ENCODE results near the gene MLLT3.

The MLLT3 gene

DNA sequence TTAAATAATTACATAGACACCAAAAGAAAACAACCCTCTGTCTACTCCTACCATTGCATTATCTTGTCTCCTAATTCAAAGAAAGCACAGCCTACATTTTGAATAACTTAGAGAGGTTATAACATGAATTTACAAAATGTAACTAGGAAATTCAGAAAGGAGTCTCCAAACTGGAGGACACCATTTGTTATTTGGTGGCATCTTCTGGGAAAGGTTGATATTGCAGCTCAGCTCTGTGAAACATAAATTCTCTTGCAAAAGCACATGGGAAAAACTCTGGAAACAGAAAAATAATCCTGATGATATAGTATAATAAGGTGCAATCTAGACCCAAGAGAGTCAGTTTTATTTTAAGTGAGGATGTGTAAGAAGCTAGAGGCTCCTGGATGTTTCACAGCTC is 215.3 kb downstream of the MLLT3 start:
- no peak for DNase-seq

DNA sequence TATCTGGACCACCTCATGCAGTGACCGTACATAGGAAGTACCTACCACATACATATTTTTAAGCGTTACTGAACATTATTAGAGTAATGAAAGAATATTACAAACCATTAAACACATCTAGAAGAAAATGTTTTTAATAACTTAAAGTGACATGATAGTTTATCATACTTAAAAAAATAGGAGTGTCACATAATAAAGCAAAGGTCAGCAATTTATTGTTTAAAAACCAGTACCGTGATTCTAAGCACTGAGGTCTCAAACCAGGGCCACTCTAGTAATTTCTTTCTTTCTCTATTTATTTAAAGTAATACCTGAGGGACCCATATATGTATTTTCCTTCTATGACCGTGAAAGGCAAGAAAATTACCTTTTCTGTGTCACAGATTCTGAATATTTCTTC is 216.0 kb downstream of the MLLT3 start:
- DNase-seq: no peak

DNA sequence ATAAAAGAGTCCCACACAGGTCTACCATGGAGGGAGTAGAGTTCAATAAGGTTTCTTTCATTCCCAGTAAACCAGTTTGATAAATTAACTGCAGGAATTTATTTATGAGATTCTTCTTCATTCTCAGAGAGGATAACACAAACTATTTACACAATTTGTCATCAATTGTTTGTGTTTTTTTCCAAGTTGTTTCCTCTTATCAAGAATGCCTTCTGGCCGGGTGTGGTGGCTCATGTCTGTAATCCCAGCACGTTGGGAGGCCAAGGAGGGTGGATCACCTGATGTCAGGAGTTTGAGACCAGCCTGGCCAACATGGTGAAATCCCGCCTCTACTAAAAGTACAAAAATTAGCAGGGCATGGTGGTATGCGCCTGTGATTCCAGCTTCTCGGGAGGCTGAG is 216.7 kb downstream of the MLLT3 start:
- no peak for DNase-seq

DNA sequence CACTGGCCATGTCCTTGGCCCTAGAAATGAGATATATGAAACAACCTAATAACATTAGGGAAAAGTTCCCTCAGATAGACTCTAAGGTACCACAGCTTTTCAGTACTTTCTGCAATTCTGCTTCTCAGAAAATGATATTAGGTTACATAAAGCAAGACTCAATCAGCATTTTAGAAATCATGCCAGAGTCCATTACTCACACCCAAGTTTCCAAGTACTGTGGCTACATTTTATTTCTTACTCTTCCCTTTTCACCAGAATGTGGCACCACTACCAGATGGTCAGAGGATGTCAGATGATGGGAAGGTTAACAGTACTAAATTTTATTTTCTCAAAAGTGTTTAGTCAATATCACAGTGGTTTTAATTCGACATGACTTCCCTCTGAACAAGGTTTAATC is 217.2 kb downstream of the MLLT3 start:
- DNase-seq: no peak

DNA sequence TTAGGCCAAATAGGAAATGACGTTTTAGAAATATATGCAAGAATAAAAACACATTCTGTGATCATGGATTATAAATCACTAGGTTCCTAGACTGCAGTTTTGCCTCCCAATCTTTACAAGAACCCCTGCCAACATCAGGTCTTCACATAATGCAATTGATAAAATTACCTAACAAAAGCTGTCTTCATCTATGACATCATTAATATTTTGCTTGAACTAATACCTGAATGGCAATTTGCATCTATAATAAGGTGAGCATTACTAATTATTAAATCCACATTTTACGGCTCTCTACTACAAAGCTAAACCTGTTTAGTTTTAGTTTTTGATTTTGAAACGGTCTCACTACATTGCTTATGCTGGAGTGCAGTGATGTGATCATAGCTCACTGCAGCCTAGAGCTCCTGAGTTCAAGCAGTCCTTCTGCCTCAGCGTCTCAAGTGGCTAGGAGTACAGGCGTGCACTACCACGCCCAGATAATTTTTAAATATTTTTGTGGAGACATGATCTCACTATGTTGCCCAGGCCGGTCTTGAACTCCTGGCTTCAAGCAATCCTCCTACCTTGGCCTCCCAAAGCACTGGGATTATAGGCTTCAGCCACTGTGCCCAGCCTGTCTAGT is 218.0 kb downstream of the MLLT3 start:
- no peak for DNase-seq

DNA sequence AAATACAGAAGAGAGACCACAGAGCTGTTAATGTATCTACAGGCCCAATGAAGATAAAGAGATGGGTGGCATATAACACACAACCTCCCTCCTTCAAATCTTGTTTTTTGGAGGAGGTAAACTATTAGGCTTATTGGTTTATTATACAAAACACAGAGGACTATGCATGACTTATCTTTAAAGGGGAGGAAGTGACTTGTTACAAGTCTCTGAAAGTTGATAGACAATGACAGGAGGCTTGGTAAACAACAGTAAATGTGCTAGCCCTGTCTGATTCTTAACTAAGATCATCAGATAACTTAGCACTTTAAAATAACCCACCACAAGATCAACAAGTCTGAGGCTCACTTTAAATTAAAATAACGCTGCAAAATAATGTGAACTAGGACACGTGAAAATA is 219.0 kb downstream of the MLLT3 start:
- DNase-seq: no peak

DNA sequence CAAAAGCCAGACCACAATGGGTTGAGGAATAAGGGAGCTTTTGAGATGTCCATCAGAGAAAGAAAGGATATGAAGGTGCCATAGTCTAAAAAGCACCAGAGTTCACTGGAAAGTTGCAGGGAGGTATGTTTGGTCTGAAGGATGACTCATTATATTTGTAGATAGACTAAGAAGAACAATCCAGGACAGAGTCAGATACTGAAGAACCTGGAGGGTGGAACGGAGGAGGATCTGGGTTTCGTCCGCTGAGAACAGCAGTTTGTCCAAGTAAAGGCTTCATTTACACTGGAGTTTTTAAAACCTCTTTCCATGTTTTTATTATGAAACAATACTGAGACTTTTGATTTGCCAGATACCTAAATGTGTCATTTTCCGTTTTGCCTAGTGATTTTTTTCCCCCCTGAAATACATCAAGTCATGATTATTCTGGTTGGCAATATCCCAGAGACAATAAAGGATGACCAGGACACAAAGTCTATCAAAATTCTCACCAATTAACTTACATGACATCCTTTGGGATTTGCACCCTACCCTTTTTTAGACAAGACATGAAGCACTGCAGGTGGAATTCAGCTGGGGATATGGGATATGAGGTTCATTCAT is 219.9 kb downstream of the MLLT3 start:
- no peak for DNase-seq

DNA sequence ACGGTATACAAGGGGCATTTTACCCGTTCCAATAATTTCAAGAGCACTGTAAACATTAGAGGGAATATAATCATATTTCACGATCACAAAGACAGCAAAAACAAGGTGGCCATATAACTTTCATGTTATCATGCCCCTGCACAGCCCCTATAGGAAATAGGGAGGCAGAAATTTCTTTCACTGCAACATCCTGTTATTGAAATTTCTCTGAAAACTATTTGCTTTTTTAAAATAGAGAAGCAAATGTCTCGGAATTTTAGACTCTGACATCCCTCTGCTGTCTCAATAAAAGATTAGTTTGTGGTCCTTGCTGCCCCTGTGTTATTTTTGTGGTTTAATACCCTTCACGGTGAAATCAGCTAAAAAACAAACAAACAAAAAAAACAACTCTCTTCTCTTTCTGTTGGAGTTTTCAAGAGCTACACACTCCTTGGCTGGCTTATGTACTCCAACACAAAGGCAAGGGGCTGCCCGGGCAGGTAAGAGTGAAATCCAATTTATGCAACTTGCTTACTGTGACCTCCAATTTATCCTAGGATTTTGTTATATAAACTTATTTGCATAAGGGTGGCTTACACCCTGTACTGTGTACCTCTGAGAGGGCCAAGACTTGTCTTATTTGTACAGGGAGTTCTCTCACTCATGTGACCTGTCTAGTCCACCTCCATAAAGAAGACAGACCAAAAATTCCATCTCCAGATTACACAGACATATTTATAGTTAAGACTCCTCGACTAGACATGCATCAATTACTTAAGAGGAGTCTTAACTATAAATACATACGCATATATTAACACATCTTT is 223.6 kb downstream of the MLLT3 start:
- DNase-seq: no peak

DNA sequence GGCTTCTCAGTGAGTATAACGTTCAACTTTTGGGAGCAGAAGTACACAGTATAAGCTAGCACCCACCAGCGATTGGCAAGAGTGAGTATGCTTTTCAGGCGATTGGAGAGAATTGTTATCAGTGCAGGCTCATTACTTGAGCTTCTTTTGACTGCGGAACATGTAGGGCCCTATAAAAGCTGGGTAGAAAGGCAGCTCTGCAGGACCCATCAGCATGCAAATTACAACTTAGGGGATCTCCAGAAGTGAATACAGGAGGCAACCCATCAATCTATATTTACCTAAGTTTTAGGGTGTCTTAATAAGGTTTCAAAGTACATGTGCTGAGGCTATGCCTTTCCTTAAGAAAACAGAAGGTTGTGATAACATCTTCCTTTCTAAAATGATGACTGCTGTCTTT is 225.0 kb downstream of the MLLT3 start:
- DNase-seq: no peak

DNA sequence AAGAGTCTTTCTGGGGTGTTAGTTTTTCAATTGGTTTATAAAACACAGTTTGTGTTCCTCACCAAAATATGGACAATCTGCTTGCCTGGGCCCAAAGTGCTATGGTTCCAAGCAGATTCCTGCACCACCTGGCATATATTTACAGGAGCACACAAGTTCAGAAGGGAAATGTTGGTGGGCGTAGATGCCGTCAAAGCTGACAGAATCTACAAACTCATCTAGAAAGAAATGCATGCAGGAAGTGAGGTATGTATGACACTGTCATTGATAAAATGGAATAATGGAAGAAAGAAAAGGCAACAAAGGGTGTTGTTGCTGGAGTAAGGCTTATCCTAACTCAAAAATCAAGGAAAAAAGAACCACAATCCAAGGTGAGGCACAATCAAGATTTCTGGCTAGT is 225.8 kb downstream of the MLLT3 start:
- no peak for DNase-seq

DNA sequence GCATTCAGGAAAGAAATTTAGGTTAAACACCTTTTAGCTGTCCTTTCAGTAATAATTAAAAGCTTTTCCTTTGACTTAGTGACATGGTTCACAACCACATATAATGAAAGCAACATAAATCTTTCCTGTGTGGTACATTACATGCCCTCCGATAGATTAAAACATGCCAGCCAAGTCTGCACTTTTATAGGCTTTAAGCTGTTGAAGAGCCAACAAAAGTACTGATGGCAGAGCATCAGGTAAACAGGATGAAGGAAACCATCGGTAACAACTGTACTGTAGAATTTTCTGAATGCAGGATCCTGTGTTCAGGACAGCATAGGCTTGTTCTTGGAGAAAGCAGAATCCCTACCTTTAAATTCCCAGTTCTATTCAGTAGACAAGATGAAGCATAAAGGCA is 226.6 kb downstream of the MLLT3 start:
- peak; percentile 63 for DNase-seq

DNA sequence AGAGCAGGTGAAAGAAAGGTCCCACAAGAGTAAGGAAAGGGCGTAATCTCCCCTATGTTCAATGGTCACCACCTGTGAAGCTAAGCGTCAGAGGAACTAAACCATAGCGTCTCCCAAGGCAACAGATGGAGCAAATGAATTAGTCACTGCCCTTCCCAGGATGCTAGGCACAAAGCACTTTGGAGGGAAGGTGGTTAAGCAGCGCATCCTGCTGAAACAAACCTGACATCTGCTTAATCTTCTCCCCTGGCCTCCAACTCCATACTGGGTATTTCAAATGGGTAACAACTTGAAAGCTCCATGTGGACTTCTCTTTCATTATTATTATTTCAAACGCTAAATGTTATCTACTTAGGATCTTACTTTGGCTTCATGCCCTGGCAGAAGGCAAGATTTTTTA is 227.3 kb downstream of the MLLT3 start:
- DNase-seq: peak; percentile 97

DNA sequence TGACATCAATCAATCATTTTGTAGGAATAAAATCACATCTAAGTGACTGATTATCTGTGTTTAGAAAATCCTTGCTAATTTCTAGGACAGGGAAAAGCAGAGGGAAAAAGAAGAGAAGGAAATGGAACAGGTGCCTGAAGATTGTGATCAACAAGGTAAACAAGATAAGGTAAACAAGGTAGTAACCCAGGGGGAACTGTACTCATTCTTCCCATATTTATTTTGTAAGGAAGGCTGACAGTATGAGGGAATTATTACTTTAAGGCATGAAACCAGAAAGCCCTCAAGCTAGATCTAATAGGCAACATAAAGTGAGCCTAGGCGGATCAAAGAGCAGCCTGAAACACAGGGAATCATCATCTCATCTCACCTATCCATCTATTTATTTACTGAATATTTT is 231.1 kb downstream of the MLLT3 start:
- peak; percentile 58 for DNase-seq

DNA sequence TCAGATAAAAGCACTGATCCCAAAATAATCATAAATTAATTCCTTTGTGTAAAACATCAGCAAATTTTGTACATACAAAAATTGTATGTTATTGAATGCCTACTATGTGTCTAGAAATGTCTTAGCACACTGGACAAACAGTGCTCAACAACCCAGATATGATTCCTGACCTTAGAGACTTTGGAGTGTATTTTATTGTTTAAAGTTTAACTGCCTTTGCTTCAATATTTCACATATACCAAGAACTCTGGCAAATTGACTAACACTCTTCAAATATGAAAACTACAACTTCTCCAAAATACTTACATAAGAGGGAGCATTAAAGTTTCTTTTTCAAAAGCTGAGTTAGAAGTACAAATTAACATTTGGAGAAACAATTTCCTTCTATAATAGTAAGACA is 231.9 kb downstream of the MLLT3 start:
- DNase-seq: no peak

DNA sequence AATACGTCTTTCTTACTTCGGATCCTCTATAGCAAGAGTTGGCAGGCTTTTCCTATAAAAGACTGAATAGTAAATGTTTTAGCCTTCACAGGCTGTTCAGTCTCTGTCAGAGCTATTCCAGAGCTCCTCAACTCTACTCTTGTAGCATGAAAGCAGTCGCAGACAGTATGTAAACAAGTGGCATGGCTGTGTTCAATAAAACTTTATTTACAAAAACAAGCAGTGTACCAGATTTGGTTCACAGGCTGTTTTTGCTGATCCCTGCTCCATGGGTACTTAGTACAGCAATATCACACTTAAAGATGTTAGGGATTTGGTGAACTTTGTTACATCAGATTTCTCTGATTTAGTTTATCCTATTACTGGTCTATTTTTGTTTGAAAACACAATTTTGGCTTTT is 235.2 kb downstream of the MLLT3 start:
- no peak for DNase-seq

DNA sequence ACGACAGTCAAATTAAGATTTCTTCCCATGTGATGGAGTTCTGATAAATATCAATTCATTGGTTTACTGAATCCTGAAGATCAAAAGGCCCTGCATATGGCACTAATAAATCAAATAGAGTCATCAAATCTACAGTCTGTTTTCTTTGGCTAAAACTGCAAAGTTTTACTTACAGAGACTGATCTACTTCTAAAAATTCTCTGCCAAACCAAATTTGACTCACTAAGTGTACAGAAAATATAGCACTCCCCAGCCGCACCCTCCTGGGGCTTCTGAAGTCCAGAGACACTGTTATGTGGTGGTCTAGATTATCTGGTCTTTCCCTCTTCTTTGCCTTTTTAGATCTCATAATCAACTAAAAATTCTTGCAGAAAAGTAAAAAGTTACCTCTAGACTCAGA is 237.7 kb downstream of the MLLT3 start:
- no peak for DNase-seq

DNA sequence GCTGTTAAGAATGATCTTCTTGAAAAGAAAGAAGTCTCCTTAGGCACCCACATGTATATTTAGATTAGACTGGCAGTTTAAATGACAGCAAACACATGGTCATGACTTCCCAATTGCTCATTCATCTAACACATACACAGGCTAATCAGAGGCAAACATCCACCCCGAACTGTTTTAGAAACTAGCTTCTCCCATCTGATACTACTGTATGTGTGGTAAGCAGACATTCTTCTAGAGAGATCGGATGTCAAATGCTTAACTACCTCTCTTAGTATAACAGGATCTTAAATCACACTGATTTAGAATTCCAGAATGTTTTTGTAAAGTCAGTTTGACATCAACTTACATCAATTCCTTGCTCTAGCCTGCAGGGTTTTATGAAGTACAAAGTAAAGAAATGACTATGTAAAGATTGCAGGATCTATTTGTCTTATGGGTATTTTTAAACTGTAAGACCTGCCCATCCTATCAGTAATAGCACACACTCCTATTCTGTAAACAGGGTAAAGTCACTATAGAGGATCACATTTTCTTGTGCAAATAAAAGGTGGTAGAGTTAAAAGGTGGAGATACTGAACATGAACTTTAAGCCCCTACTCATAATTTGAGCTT is 239.7 kb downstream of the MLLT3 start:
- peak; percentile 91 for DNase-seq

DNA sequence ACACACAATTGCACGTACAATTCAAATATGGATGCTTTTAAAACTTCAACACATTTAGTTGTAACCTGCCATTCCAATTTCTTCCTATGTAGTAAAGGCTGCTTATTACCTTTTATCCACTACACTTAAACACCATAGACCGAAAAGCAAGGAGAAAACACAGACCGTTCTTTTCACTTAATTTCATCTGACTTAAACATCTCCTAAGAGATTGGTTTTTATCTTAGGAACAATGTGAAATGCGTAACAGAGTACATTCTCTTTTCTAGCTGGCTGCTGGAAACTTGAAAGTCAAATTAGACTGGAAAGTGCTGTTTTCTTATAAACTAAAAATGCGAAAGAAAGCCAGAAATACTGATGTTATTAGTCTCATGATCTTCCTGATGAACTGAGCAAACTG is 241.8 kb downstream of the MLLT3 start:
- no peak for DNase-seq

DNA sequence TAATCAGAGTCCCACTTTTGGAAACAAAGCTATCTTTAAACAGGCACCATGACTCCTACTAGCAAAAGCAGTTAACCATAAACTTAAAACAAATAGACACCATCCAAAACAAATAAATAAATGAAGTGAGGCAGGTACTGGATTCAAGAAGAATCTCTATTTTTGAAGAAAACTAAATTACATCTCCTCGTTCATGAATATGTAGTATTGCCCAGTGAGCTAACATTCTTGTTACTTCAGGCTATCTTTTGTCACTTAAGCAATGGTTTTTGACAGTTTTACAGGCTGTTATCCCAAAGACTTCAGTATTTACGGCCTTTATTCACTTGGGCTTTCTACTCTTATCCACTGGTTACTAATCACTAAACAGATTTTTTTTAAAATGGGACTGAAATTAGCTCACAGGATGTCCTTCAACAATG is 242.5 kb downstream of the MLLT3 start:
- DNase-seq: no peak

DNA sequence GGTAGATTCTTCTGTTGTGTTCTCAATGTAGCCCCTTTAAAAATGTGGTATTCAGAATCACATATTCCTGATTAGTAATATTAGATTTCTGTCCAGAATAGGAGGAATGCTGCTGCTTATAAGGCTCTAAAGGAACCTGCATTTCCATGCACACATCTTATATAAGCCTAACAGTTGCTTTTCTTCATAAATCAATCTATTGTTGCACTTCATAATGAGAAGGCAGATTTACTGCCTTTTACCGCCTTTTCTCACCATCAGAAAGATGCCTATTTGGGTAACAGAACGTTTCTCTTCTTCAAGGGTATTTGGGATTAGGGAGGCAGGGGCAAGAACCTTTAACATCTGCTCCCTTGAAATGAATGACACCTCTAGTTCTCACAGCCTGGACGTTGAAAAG is 243.4 kb downstream of the MLLT3 start:
- DNase-seq: peak; percentile 21

DNA sequence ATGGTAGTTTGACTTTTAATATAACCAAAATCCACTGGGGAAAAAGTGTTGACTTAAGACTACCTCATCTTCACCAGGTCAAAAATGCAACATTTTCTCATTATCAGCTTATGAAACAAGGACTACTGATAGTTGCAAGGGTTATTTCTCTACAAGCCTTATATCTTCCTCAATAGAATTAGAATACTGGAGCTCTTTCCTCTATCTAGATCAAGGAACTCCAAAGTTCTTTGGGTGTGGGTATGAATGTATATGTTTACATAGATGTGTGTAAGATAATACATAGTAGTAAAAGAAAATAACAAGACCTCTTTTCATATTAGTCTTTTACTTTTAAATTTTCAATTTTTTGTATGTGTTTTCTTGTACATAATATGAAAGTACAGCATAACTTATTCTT is 244.5 kb downstream of the MLLT3 start:
- DNase-seq: no peak

DNA sequence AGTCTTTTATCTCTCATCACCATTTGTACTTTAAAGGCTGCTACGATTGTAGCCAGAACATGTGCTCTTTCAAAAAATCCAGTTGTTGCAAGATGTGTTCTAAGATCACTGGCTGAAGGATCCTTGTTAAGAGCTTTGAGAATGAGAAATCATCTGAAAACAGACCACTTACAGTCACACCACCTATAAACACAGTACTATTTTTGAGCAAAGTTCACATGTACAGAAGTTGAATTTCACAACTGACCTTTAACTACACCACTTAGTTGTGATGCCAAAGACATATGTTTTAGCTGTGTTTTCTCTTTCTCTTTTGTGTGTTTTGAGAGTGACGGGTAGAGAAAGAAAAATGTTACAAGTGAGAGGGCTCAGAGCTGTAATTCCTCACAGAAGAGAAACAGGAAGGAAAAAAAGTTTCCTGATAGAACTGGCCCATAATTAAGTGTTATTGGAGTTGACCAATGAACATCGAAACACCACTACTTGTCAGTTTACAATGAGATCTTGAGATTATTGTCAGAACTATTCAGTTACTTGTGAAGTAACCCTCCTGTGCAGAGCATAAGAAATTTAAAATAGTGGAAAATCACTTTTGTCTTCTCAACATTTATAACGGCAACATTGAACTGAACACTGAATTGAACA is 245.4 kb downstream of the MLLT3 start:
- DNase-seq: no peak

DNA sequence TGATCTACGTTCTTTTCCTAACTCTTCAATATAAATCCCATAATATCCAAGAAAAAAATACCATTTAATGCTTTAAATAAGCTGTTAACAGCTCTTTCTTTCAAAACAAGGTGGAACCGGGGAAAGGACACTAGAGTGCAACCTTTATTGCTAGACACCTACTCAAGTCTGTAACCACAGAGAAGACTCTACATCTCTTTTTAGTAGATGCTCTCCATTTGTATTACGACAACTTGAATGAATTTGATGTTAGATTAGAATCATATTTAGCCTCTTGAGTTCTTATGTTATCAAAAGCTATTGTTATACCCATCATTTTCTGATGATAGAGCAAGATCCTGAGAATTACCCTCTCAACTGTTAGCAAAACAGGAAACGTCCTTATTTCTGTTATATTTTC is 246.3 kb downstream of the MLLT3 start:
- no peak for DNase-seq

DNA sequence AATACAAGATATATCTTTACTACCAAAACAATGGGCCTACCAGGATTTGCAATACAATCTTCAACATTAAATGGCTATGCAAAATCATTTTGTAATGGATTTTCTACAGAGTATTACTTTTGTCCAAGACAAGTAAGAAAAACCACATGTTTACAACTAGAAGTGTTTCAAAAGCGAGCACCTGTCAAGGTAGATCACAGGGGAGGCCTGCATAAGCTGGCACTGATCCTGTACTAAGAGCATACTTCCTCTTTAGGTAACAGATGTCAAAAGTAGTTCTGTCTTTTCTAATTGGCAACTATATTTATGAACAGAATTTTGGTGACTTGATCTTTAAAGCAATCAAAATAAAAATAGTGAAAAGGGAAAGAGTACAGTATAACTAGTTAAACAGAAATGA is 249.0 kb downstream of the MLLT3 start:
- DNase-seq: peak; percentile 71

All from NCI-H69 (cell line).